BE2C (cell line): ENCODE measurements around the gene WWOX.

Experiments used
- DNase-seq: peaks from one replicate; pipeline ENCODE4 v3.0.0-alpha.2; 2020
- H3K27me3 ChIP-seq: fragments of 250-450 bp; sonication (Bioruptor Pico); 2 replicates; pipeline ENCODE4 v1.5.1; 2020; ENCODE audit warnings: mild to moderate bottlenecking
- H3K36me3 ChIP-seq: fragments of 250-450 bp; sonication (Bioruptor Pico); 2 replicates; pipeline ENCODE4 v1.5.1; 2020; ENCODE audit warnings: mild to moderate bottlenecking
- H3K4me1 ChIP-seq: fragments of 250-450 bp; sonication (Bioruptor Pico); 2 replicates; pipeline ENCODE4 v1.5.1; 2020
- H3K4me3 ChIP-seq: 2 replicates; pipeline ENCODE4 v1.5.1; 2011; ENCODE audit warnings: low read depth, low read length
- H3K9me3 ChIP-seq: fragments of 250-450 bp; sonication (Bioruptor Pico); 2 replicates; pipeline ENCODE4 v1.5.1; 2020
- CTCF ChIP-seq: IDR thresholded peaks from 2 replicates; pipeline ENCODE4 v1.5.1; 2012; ENCODE audit warnings: mild to moderate bottlenecking, low read depth, low read length

The WWOX gene

GRCh38 chr16:79009896-79010295 lies 910.4 kb downstream of the WWOX start:
- DNase-seq = no peak
- Histone ChIP-seq H3K9me3 (no peaks in the 10 kb centered on the region; the same call in 1 of the 2 replicates), H3K4me1 (no peaks in the 10 kb centered on the region), H3K27me3 (no peaks in the 10 kb centered on the region), H3K36me3 (no peaks in the 10 kb centered on the region), H3K4me3 (no peak overlapping the region)
- TF ChIP-seq CTCF = no peak

GRCh38 chr16:79011282-79011681 lies 911.8 kb downstream of the WWOX start:
- Histone ChIP-seq H3K36me3 (no peaks in the 10 kb centered on the region), H3K4me3 (no peak overlapping the region), H3K9me3 (no peaks in the 10 kb centered on the region), H3K27me3 (no peaks in the 10 kb centered on the region), H3K4me1 (no peaks in the 10 kb centered on the region)
- TF ChIP-seq CTCF = no peak
- no peak for DNase-seq

GRCh38 chr16:79012671-79013434 lies 913.4 kb downstream of the WWOX start:
- no peaks in the 10 kb centered on the region for H3K27me3 ChIP-seq
- no peaks in the 10 kb centered on the region for H3K36me3 ChIP-seq
- H3K4me3 ChIP-seq = no peak overlapping the region
- no peak for DNase-seq
- H3K4me1 ChIP-seq = no peaks in the 10 kb centered on the region
- no peaks in the 10 kb centered on the region for H3K9me3 ChIP-seq
- no peak for TF ChIP-seq CTCF

- no peak overlapping the region for H3K4me3 ChIP-seq
- no peaks in the 10 kb centered on the region for H3K9me3 ChIP-seq
- DNase-seq = no peak
- no peaks in the 10 kb centered on the region for H3K36me3 ChIP-seq
- TF ChIP-seq CTCF = no peak
- no peaks in the 10 kb centered on the region for H3K4me1 ChIP-seq
- H3K27me3 ChIP-seq = no peaks in the 10 kb centered on the region
These were observed 914.6 kb downstream of the WWOX start for GRCh38 chr16:79013930-79014660.

- no peaks in the 10 kb centered on the region for H3K4me1 ChIP-seq
- no peak overlapping the region for H3K4me3 ChIP-seq
- no peaks in the 10 kb centered on the region for H3K36me3 ChIP-seq
- TF ChIP-seq CTCF = no peak
- no peaks in the 10 kb centered on the region for H3K9me3 ChIP-seq
- no peak for DNase-seq
- H3K27me3 ChIP-seq = no peaks in the 10 kb centered on the region
These were observed 919.4 kb downstream of the WWOX start for GRCh38 chr16:79018650-79019429.
